Hepatocyte (in vitro differentiated cells): ENCODE results near the gene KNOP1. TPM values are rescaled to one million over a fixed set of nuclear protein-coding genes. Genes with fewer than 3 reads are reported as not detected.

Experiments
- DNase-seq: peaks from one replicate; pipeline ENCODE4 v3.0.0-alpha.2; 2016; ENCODE audit warnings: low spot score
- H2AFZ ChIP-seq: fragments of 200-600 bp; sonication (generic); 2 replicates; pipeline ENCODE4 v1.6.0; 2016; ENCODE audit warnings: antibody characterized with exemption, mild to moderate bottlenecking
- H3K27ac ChIP-seq: fragments of 200-600 bp; sonication (generic); 2 replicates; pipeline ENCODE4 v1.5.1; 2016; ENCODE audit warnings: mild to moderate bottlenecking
- H3K27me3 ChIP-seq: fragments of 200-600 bp; sonication (generic); 2 replicates; pipeline ENCODE4 v1.6.1; 2016
- H3K36me3 ChIP-seq: fragments of 200-600 bp; sonication (generic); replicated peaks from 2 replicates; pipeline ENCODE4 v1.5.1; 2016; ENCODE audit warnings: low read depth; ENCODE audit not compliant: insufficient read depth
- H3K4me1 ChIP-seq: fragments of 200-600 bp; sonication (generic); 2 replicates; pipeline ENCODE4 v1.5.1; 2016; ENCODE audit warnings: mild to moderate bottlenecking, moderate library complexity; ENCODE audit not compliant: insufficient read depth
- H3K4me2 ChIP-seq: fragments of 200-600 bp; sonication (generic); 2 replicates; pipeline ENCODE4 v1.6.0; 2016
- H3K4me3 ChIP-seq: fragments of 200-600 bp; sonication (generic); 2 replicates; pipeline ENCODE4 v1.5.1; 2016; ENCODE audit warnings: mild to moderate bottlenecking
- H3K79me2 ChIP-seq: fragments of 200-600 bp; sonication (generic); 2 replicates; pipeline ENCODE4 v1.6.0; 2017; ENCODE audit warnings: mild to moderate bottlenecking
- H3K9me2 ChIP-seq: fragments of 200-600 bp; sonication (generic); replicated peaks from 2 replicates; pipeline ENCODE4 v1.6.0; 2017; ENCODE audit warnings: mild to moderate bottlenecking; ENCODE audit not compliant: insufficient read depth
- H3K9me3 ChIP-seq: fragments of 200-600 bp; sonication (generic); 2 replicates; pipeline ENCODE4 v1.5.1; 2016; ENCODE audit warnings: low read depth, mild to moderate bottlenecking
- H4K20me1 ChIP-seq: fragments of 200-600 bp; sonication (generic); 2 replicates; pipeline ENCODE4 v1.6.0; 2016; ENCODE audit warnings: mild to moderate bottlenecking; ENCODE audit not compliant: insufficient read depth, poor library complexity, severe bottlenecking
- CTCF ChIP-seq: fragments of 200-600 bp; sonication (generic); IDR thresholded peaks from 2 replicates; pipeline ENCODE4 v1.5.1; 2016; ENCODE audit warnings: antibody characterized with exemption, mild to moderate bottlenecking; ENCODE audit not compliant: poor library complexity
- EZH2 ChIP-seq: fragments of 200-600 bp; sonication (generic); IDR thresholded peaks from 2 replicates; pipeline ENCODE4 v1.6.1; 2016; ENCODE audit warnings: antibody characterized with exemption, mild to moderate bottlenecking, borderline replicate concordance
- EZH2phosphoT487 ChIP-seq: fragments of 200-600 bp; sonication (generic); IDR thresholded peaks from one replicate; pipeline ENCODE4 v1.6.1; 2018; ENCODE audit warnings: antibody characterized with exemption, mild to moderate bottlenecking, low read depth, moderate library complexity; ENCODE audit not compliant: unreplicated experiment, severe bottlenecking
- WGBS: methylation state at CpG from one replicate; pipeline ENCODE4 v1.1.6; 2016; ENCODE audit warnings: low lambda C conversion rate; ENCODE audit errors: missing lambda C conversion rate; 5-methylcytosine and 5-hydroxymethylcytosine counted together
- polyA plus RNA-seq: library from polyadenylated mRNA; unstranded; fragments of >200 nt; fragmentation: Nextera tagmentation; extraction: Ambion mirVana; gene quantifications from 2 replicates; pipeline ENCODE4 v1.2.1, GENCODE V29; 2016
- total RNA-seq: library from RNA; depleted of rRNA; stranded (reverse); fragments of >200 nt; gene quantifications from 2 replicates; pipeline ENCODE4 v1.2.3, GENCODE V29; 2014

Gene KNOP1
- total and polyA plus RNA-seq, 2 experiments from 2014 or later = 19.4 to 30.4 TPM

- TF ChIP-seq CTCF = no peak
- no peak for TF ChIP-seq EZH2
- TF ChIP-seq EZH2phosphoT487 = no peak
- H3K36me3 ChIP-seq = no peaks in the 10 kb centered on the region
- H4K20me1 ChIP-seq = no peaks in the 10 kb centered on the region
- no peaks in the 10 kb centered on the region for H3K79me2 ChIP-seq
- H3K4me1 ChIP-seq = no peaks in the 10 kb centered on the region
- H3K27me3 ChIP-seq = no peaks in the 10 kb centered on the region
- no peak overlapping the region for H2AFZ ChIP-seq
- H3K27ac ChIP-seq = no peak overlapping the region
- no peaks in the 10 kb centered on the region for H3K9me3 ChIP-seq
- no peaks in the 10 kb centered on the region for H3K9me2 ChIP-seq
- no peak for DNase-seq
- no peak overlapping the region for H3K4me3 ChIP-seq
- no peak overlapping the region for H3K4me2 ChIP-seq
- 92% methylated on average over 9 of the region's 9 CpGs for WGBS
Measured at GRCh38 chr16:19655242-19655777, 62.7 kb downstream of the KNOP1 start.

- no peaks in the 10 kb centered on the region for H3K36me3 ChIP-seq
- H3K27ac ChIP-seq = no peak overlapping the region
- H3K4me1 ChIP-seq = peaks cover 3% of the 10 kb centered on the region
Measured at GRCh38 chr16:19654147-19654546, 63.9 kb downstream of the KNOP1 start.

More at GRCh38 chr16:19654147-19654546, 63.9 kb downstream of the KNOP1 start:
- no peaks in the 10 kb centered on the region for H3K9me2 ChIP-seq
- H3K79me2 ChIP-seq = no peaks in the 10 kb centered on the region
- no peak overlapping the region for H3K4me2 ChIP-seq
- no peaks in the 10 kb centered on the region for H4K20me1 ChIP-seq
- no peak overlapping the region for H2AFZ ChIP-seq
- no peaks in the 10 kb centered on the region for H3K9me3 ChIP-seq
- WGBS = 95% methylated on average over 9 of the region's 9 CpGs
- H3K27me3 ChIP-seq = no peaks in the 10 kb centered on the region
- TF ChIP-seq CTCF (no peak), EZH2phosphoT487 (no peak), EZH2 (no peak)
- no peak overlapping the region for H3K4me3 ChIP-seq
- DNase-seq = no peak

Other genes starting within 250 kb of the KNOP1 start
- 83.2 and 99.9 TPM in 2 replicates for gene GDE1, start 196.1 kb downstream of the KNOP1 start, total RNA-seq
- gene GDE1, start 196.1 kb downstream of the KNOP1 start, polyA plus RNA-seq = 77.6 and 78.4 TPM in 2 replicates
- 9.2 and 12.6 TPM in 2 replicates for gene CCP110, start 194.3 kb downstream of the KNOP1 start, total RNA-seq
- 4.3 and 5.8 TPM in 2 replicates for gene CCP110, start 194.3 kb downstream of the KNOP1 start, polyA plus RNA-seq
- gene VPS35L, start 162.5 kb downstream of the KNOP1 start, total RNA-seq = 47.5 and 55.1 TPM in 2 replicates
- 52.8 and 56.1 TPM in 2 replicates for gene VPS35L, start 162.5 kb downstream of the KNOP1 start, polyA plus RNA-seq
- gene IQCK, start within 50 bp of the KNOP1 start, total RNA-seq = 9.7 and 11.8 TPM in 2 replicates
- 7.2 and 12.0 TPM in 2 replicates for gene IQCK, start within 50 bp of the KNOP1 start, polyA plus RNA-seq
- 34.1 and 36.2 TPM in 2 replicates for gene GPRC5B, start 166.6 kb upstream of the KNOP1 start, total RNA-seq
- gene GPRC5B, start 166.6 kb upstream of the KNOP1 start, polyA plus RNA-seq = 63.4 and 73.1 TPM in 2 replicates